Measurements from ENCODE around the gene RNASEL. TPM values are rescaled to one million over a fixed set of nuclear protein-coding genes. Genes with fewer than 3 reads are reported as not detected.

Gene RNASEL
- total and polyA plus RNA-seq, 2 of the 13 experiments (the other 11 are each of a cell fraction or from before 2014, with no cell fraction given): 0.05 to 0.20 TPM

DNA sequence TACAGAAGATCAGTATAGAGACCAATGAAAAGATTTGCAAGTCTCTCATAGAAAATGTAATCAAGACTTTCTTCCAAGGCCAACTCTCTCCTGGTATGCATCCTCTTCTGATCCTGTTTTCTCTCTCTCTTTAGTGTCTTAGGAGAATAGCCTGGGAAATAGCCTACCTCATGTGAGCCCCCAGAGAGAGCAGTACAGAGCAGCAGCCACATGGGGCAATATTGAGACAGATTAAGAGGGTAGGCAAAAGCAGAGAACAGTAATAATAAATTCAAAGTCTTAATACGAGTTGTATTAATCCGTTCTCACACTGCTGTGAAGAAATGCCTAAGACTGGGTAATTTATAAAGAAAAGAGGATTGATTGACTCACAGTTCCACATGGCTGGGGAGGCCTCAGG is 61.4 kb downstream of the RNASEL start:
- Histone ChIP-seq H3K27me3 (ENCODE audit: control insufficient read depth in 1 of 2, insufficient read depth in 2 of 2, low read length in 2 of 2) (peaks cover 0 to 5% of the 10 kb centered on the region in 2 experiments; a peak in 1 of 5 replicates), H3K4me1 (ENCODE audit: insufficient read depth, low read length) (no peaks in the 10 kb centered on the region), H3K9me3 (ENCODE audit: low read length) (no peaks in the 10 kb centered on the region), H3K9ac (ENCODE audit: insufficient read depth, low read depth, low read length) (no peak overlapping the region), H3K4me3 (replicated peaks in 1 of 3; ENCODE audit: insufficient read depth in 1 of 3, low read depth in 2 of 3, low read length in 3 of 3) (no peak overlapping the region), H3K27ac (ENCODE audit: extremely low read length, insufficient read depth, low read length) (no peak overlapping the region), H4K20me1 (ENCODE audit: insufficient read depth, low read length) (no peaks in the 10 kb centered on the region), H2AFZ (ENCODE audit: low read length) (no peak overlapping the region), H3K36me3 (replicated peaks in 1 of 2; ENCODE audit: control insufficient read depth in 1 of 2, insufficient read depth in 2 of 2, low read length in 2 of 2) (no peaks in the 10 kb centered on the region), H3K4me2 (ENCODE audit: low read depth, low read length) (no peak overlapping the region), H3K79me2 (ENCODE audit: insufficient read depth, low read length) (no peaks in the 10 kb centered on the region)
- no peak for ATAC-seq
- 33% methylated on average over 2 of the region's 2 CpGs for WGBS (ENCODE audit: low lambda C conversion rate)
- ChIA-PET CTCF (ENCODE audit: low intra/inter-chr PET ratio, low total read pairs) (no interaction called here), POLR2A (no interaction called here)
- TF ChIP-seq ZSCAN21 (CRISPR knock-in tag; IDR thresholded peaks at IDR 0.05; ENCODE audit: borderline replicate concordance) (no peak), ZNF616 (CRISPR knock-in tag; IDR thresholded peaks at IDR 0.05; ENCODE audit: low read depth) (no peak)
- in situ Hi-C loops (cut with HindIII; ENCODE audit: extremely low pct_ligation_motif_present, low pct_unique_long_range_greater_than_20kb) (no loop called here), intact Hi-C loops (cut with micrococcal nuclease; ENCODE audit: unreplicated experiment) (no loop called here)
- no peak for FAIRE-seq
- DNase-seq (ENCODE audit: low spot score): no peak
- no TSS peak for BruUV-seq (replicated peaks)

DNA sequence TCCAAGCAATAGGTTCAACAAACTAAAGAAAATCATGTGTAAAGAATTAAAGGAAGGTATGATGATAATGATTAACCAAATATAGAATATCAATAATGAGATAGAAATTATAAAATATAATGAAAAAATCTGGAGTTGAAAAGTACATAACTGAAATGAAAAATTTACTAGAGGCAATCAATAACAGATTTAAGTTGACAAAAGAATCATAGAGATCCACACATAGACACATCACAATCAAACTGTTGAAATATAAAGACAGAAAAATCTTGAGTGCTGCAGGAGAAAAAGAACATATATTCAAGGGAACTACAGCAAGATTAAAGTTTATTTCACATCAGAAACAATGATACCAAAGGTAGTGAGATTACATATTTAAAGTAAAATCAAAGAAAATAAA is 63.7 kb downstream of the RNASEL start:
- ATAC-seq (no peak), DNase-seq (ENCODE audit: low spot score) (no peak), FAIRE-seq (no peak)
- in situ Hi-C loops (cut with HindIII; ENCODE audit: extremely low pct_ligation_motif_present, low pct_unique_long_range_greater_than_20kb): no loop called here
- Histone ChIP-seq H3K4me3 (replicated peaks in 1 of 3; ENCODE audit: insufficient read depth in 1 of 3, low read depth in 2 of 3, low read length in 3 of 3) (no peak overlapping the region), H2AFZ (ENCODE audit: low read length) (no peak overlapping the region), H3K79me2 (ENCODE audit: insufficient read depth, low read length) (no peaks in the 10 kb centered on the region), H3K4me2 (ENCODE audit: low read depth, low read length) (no peak overlapping the region), H3K27ac (ENCODE audit: extremely low read length, insufficient read depth, low read length) (no peak overlapping the region), H3K36me3 (replicated peaks in 1 of 2; ENCODE audit: control insufficient read depth in 1 of 2, insufficient read depth in 2 of 2, low read length in 2 of 2) (no peaks in the 10 kb centered on the region), H4K20me1 (ENCODE audit: insufficient read depth, low read length) (no peaks in the 10 kb centered on the region), H3K9me3 (ENCODE audit: low read length) (no peaks in the 10 kb centered on the region), H3K9ac (ENCODE audit: insufficient read depth, low read depth, low read length) (no peak overlapping the region), H3K27me3 (ENCODE audit: control insufficient read depth in 1 of 2, insufficient read depth in 2 of 2, low read length in 2 of 2) (no peaks in the 10 kb centered on the region), H3K4me1 (ENCODE audit: insufficient read depth, low read length) (no peaks in the 10 kb centered on the region)
- BruUV-seq (replicated peaks): no TSS peak
- ChIA-PET CTCF (ENCODE audit: low intra/inter-chr PET ratio, low total read pairs) (no interaction called here), POLR2A (no interaction called here)
- intact Hi-C loops (cut with micrococcal nuclease; ENCODE audit: unreplicated experiment): no loop called here
- TF ChIP-seq ARNTL (CRISPR knock-in tag; IDR thresholded peaks at IDR 0.05): no peak
- no peak for TF ChIP-seq ZNF775 (CRISPR knock-in tag; IDR thresholded peaks at IDR 0.05; ENCODE audit: borderline replicate concordance)
- TF ChIP-seq, protein P1, sequence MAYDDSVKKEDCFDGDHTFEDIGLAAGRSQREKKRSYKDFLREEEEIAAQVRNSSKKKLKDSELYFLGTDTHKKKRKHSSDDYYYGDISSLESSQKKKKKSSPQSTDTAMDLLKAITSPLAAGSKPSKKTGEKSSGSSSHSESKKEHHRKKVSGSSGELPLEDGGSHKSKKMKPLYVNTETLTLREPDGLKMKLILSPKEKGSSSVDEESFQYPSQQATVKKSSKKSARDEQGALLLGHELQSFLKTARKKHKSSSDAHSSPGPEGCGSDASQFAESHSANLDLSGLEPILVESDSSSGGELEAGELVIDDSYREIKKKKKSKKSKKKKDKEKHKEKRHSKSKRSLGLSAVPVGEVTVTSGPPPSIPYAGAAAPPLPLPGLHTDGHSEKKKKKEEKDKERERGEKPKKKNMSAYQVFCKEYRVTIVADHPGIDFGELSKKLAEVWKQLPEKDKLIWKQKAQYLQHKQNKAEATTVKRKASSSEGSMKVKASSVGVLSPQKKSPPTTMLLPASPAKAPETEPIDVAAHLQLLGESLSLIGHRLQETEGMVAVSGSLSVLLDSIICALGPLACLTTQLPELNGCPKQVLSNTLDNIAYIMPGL (CRISPR knock-in tag; IDR thresholded peaks at IDR 0.05; ENCODE audit: borderline replicate concordance in 1 of 2, low read depth in 1 of 2): no peak
- TF ChIP-seq ZFP36L2 (CRISPR knock-in tag; IDR thresholded peaks at IDR 0.05): no peak
- TF ChIP-seq ZNF432 (CRISPR knock-in tag; IDR thresholded peaks at IDR 0.05; ENCODE audit: borderline replicate concordance): no peak
- no peak for TF ChIP-seq ZNF724P (CRISPR knock-in tag; IDR thresholded peaks at IDR 0.05; ENCODE audit: borderline replicate concordance)
- TF ChIP-seq SNAPC2 (CRISPR knock-in tag; IDR thresholded peaks at IDR 0.05): no peak
- TF ChIP-seq CHD4 (IDR thresholded peaks at IDR 0.05; ENCODE audit: borderline replicate concordance, low read length): no peak
- no peak for TF ChIP-seq ZNF550 (CRISPR knock-in tag; IDR thresholded peaks at IDR 0.05; ENCODE audit: borderline replicate concordance)
- no peak for TF ChIP-seq TAF15 (IDR thresholded peaks at IDR 0.05; ENCODE audit: low read depth, low read length, poor library complexity, severe bottlenecking)
- no peak for TF ChIP-seq BORCS8-MEF2B (CRISPR knock-in tag; IDR thresholded peaks at IDR 0.05)
- TF ChIP-seq, protein P2, sequence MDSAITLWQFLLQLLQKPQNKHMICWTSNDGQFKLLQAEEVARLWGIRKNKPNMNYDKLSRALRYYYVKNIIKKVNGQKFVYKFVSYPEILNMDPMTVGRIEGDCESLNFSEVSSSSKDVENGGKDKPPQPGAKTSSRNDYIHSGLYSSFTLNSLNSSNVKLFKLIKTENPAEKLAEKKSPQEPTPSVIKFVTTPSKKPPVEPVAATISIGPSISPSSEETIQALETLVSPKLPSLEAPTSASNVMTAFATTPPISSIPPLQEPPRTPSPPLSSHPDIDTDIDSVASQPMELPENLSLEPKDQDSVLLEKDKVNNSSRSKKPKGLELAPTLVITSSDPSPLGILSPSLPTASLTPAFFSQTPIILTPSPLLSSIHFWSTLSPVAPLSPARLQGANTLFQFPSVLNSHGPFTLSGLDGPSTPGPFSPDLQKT (CRISPR knock-in tag; IDR thresholded peaks at IDR 0.05; ENCODE audit: borderline replicate concordance): no peak
- TF ChIP-seq, protein P3, sequence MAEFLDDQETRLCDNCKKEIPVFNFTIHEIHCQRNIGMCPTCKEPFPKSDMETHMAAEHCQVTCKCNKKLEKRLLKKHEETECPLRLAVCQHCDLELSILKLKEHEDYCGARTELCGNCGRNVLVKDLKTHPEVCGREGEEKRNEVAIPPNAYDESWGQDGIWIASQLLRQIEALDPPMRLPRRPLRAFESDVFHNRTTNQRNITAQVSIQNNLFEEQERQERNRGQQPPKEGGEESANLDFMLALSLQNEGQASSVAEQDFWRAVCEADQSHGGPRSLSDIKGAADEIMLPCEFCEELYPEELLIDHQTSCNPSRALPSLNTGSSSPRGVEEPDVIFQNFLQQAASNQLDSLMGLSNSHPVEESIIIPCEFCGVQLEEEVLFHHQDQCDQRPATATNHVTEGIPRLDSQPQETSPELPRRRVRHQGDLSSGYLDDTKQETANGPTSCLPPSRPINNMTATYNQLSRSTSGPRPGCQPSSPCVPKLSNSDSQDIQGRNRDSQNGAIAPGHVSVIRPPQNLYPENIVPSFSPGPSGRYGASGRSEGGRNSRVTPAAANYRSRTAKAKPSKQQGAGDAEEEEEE (CRISPR knock-in tag; IDR thresholded peaks at IDR 0.05; ENCODE audit: borderline replicate concordance): no peak
